KBM-7 (cell line): ENCODE results near the gene GOPC.
"Not testable (repeated sequence)": the region's sequence is repeated elsewhere in the genome, so short reads cannot be mapped to it uniquely, and the experiment has no call there.

Experiments used
- DNase-seq: peaks from one replicate; pipeline ENCODE4 v3.0.0-alpha.2; 2015
- in situ Hi-C: fragments of 300-500 bp; cut with MboI; formaldehyde crosslinking; loops from 2 replicates; pipeline ENCODE4 v1.14.3; 2020; ENCODE audit warnings: low sequenced_read_pairs, low pct_unique_long_range_greater_than_20kb, mixed read lengths

GOPC gene

DNA sequence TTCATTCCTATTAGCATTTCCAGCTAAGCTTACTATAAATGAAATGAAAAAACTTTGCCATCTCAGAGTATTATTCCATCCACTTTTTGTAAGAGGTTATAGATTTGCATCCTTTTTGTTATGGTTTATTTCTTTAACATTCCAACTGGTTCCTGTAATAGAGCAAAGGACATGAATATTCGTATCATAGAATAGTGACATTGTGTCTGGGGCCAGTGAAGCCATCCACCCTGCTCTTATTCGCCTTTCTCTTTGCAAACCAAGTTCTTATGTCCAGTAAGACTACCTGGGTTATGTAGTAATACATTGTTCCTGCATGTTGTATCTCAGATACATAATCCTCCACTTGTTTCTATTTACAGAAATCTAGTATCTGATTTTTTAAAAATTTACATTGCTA, 76.7 kb downstream of the GOPC start:
- in situ Hi-C loops, result no loop called here
- no peak for DNase-seq

DNA sequence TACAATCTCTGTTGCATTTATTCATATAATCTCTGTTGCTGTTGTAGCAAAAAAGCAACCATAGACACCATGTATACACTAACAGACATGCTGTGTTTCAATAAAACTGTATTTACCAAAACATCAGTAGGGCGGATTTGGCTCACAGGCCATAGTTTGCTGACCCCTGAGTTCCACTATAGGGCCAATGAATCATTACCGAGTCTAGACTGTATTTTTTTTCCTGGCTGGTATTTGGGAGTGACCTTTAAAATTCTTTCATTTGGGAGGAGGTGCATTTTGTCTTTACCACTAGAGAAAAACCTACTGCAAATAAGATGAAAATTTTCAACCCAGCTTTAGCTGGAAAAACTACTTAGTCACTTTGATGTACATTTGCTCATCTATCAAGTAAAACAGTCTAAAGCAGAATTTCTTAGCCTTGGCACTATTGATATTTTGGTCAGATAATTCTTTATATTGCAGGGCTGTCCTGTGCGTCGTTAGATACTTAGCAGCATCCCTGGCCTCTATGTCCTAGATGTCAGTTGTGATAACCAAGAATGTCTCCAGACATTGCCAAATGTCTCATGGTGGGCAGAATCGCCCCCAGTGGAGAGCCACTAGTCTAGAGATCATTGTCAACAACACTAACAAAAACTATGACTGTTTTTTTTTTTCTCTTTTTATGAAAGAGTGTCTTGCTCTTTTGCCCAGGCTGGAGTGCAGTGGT, 80.4 kb downstream of the GOPC start:
- no peak for DNase-seq

GRCh38 chr6:117520603-117521395, 81.5 kb downstream of the GOPC start:
- no peak for DNase-seq
- in situ Hi-C loops, result no loop called here

More for the DNA sequence above, 80.4 kb downstream of the GOPC start:
- in situ Hi-C loops, result no loop called here

GRCh38 chr6:117518870-117519269, 83.4 kb downstream of the GOPC start:
- no peak for DNase-seq
- in situ Hi-C loops, result no loop called here

DNA sequence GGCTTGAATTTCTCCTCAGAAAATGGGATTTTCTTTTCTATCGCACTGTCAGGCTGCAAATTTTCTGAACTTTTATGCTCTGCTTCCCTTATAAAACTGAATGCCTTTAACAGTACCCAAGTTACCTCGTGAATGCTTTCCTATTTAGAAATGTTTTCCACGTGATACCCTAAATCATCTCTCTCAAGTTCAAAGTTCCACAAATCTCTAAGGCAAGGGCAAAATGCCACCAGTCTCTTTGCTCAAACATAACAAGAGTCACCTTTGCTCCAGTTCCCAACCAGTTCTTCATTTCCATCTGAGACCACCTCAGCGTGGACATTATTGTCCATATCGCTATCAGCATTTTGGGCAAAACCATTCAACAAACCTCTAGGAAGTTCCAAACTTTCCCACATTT, 84.3 kb downstream of the GOPC start:
- DNase-seq, in situ Hi-C loops: not testable (repeated sequence)

- in situ Hi-C loops, result no loop called here
- no peak for DNase-seq
Measured at GRCh38 chr6:117515326-117515725, 87.0 kb downstream of the GOPC start.

DNA sequence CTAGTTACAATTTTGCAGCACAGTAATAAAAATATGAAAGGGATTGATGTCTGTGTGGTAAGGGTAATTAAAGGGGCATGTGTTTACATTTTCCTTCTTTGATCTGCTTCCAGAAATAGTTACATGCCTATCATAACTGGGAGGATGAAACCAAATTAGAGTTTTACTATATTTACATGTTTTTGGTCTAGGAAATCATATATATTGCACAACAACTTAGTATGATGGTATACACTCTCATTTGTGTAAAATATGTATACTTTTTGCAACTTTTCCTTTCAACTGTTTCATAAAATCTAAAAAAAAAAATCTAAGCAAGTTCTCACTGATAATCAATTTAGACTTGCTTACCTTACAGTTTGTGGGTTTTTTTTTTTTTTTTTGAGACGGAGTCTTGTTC, 87.7 kb downstream of the GOPC start:
- no peak for DNase-seq
- in situ Hi-C loops, result no loop called here

GRCh38 chr6:117513778-117514365, 88.4 kb downstream of the GOPC start:
- DNase-seq, result no peak
- in situ Hi-C loops, result no loop called here

DNA sequence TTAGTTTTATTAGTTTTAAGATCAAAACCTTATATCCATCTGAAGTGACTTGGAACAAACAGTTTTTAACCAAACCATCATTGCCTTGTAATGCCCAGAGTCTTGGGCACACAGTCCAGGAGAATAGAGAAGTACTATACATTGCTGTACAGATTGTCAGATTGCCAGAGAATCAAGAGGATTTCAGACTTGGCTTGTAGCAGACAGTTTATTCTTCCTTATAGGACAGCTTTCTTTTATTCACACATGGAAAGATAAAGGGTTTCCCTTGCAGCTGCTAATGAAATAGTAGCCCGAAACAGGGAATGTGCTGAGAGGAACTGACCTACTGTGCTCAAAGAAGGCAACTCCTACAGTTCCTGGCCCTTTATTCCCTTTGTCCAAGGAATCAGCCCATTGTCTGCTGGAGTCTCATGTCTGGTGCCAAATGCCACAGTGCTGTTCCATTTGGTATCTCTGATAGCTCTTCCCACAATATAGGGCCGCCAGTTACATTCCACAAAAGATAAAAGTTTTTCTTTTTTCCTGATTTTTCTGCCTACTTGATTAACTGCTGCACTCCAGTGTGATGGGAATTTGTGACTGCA, 89.2 kb downstream of the GOPC start:
- DNase-seq, result no peak
- in situ Hi-C loops, result no loop called here

GRCh38 chr6:117512056-117512828, 90.1 kb downstream of the GOPC start:
- DNase-seq, result no peak
- in situ Hi-C loops, result no loop called here
